HepG2 (cell line): ENCODE data around the gene EPS8L3. TPM values are rescaled to one million over a fixed set of nuclear protein-coding genes. Genes with fewer than 3 reads are reported as not detected.
A peak's percentile ranks its signal among the peaks of the same experiment; 100 is the strongest.

ENCODE experiments used
- ATAC-seq: fragments of 200-7000 bp; cut with Tn5 transposase; 3 replicates; pipeline ENCODE4 v1.9.1; 2020; ENCODE audit warnings: mild to moderate bottlenecking, moderate library complexity
- BruUV-seq: library from RNA; stranded (reverse); fragments of 400-500 nt; replicated peaks from 2 replicates; lab custom pipeline; 2021; lab: Mats Ljungman, UMichigan
- CTCF ChIA-PET: fragments of 300-600 bp; formaldehyde crosslinking; extraction: SDS; loops from one replicate; lab custom pipeline; 2021; ENCODE audit warnings: low total read pairs, inconsistent platforms, low intra/inter-chr PET ratio; lab: Yijun Ruan, JAX
- POLR2A ChIA-PET: fragments of 350-600 bp; sonication (Branson Sonifier 250); formaldehyde crosslinking; loops from one replicate; lab custom pipeline; 2020; ENCODE audit warnings: antibody characterized with exemption, inconsistent platforms; lab: Yijun Ruan, JAX
- DNase-seq: peaks from one replicate; pipeline ENCODE4 v3.0.0-alpha.2; 2015; ENCODE audit warnings: low spot score
- FAIRE-seq: peaks from 3 replicates; lab custom pipeline; 2011; peaks lifted over from hg19 to GRCh38; lab: Jason Lieb, UNC
- H2AFZ ChIP-seq: one replicate; pipeline ENCODE4 v1.6.1; 2011; ENCODE audit warnings: low read length, inconsistent platforms
- H3K27ac ChIP-seq: fragments of 300-600 bp; 3 replicates; pipeline ENCODE4 v1.8.0; 2011; ENCODE audit warnings: mixed run types, mild to moderate bottlenecking, mixed read lengths, low read length, inconsistent platforms; ENCODE audit not compliant: insufficient read depth; ENCODE audit errors: extremely low read length
- H3K27me3 ChIP-seq, 2 experiments: fragments of 200-600 bp in 1 of 2; 2 replicates in 1 of 2; 3 replicates in 1 of 2; pipeline versions ENCODE4 v1.6.0 to v1.8.0; 2011; ENCODE audit warnings: low read length in 2 of 2, mild to moderate bottlenecking in 2 of 2, moderate library complexity in 2 of 2, inconsistent platforms in 1 of 2; ENCODE audit not compliant: insufficient read depth in 2 of 2, control insufficient read depth in 1 of 2
- H3K36me3 ChIP-seq, 2 experiments: fragments of 200-600 bp in 1 of 2; replicated peaks in 1 of 2; 2 replicates in 1 of 2; 3 replicates in 1 of 2; pipeline versions ENCODE4 v1.5.1 to v1.8.0; 2011; ENCODE audit warnings: low read length in 2 of 2, inconsistent platforms in 1 of 2; ENCODE audit not compliant: insufficient read depth in 2 of 2, control insufficient read depth in 1 of 2
- H3K4me1 ChIP-seq: 2 replicates; pipeline ENCODE4 v1.5.1; 2012; ENCODE audit warnings: low read length, inconsistent platforms; ENCODE audit not compliant: insufficient read depth
- H3K4me2 ChIP-seq: 2 replicates; pipeline ENCODE4 v1.6.0; 2011; ENCODE audit warnings: low read depth, low read length, inconsistent platforms
- H3K4me3 ChIP-seq, 3 experiments: fragments of 200-600 bp in 1 of 3; sonication (generic), shearing (Covaris generic) in 1 of 3; replicated peaks in 1 of 3; 2 replicates each; pipeline ENCODE4 v1.5.1; 2011 to 2016; ENCODE audit warnings: low read length in 3 of 3, inconsistent platforms in 2 of 3, low read depth in 2 of 3, mild to moderate bottlenecking in 2 of 3, control low read depth in 1 of 3, mixed read lengths in 1 of 3; ENCODE audit not compliant: insufficient read depth in 1 of 3
- H3K79me2 ChIP-seq: one replicate; pipeline ENCODE4 v1.6.1; 2011; ENCODE audit warnings: low read length, inconsistent platforms; ENCODE audit not compliant: insufficient read depth
- H3K9ac ChIP-seq: 2 replicates; pipeline ENCODE4 v1.6.0; 2011; ENCODE audit warnings: mild to moderate bottlenecking, low read depth, low read length, inconsistent platforms; ENCODE audit not compliant: insufficient read depth
- H3K9me3 ChIP-seq: 2 replicates; pipeline ENCODE4 v1.5.1; 2012; ENCODE audit warnings: mild to moderate bottlenecking, low read length
- H4K20me1 ChIP-seq: 2 replicates; pipeline ENCODE4 v1.6.0; 2011; ENCODE audit warnings: inconsistent platforms, mild to moderate bottlenecking, low read length, moderate library complexity; ENCODE audit not compliant: insufficient read depth
- HNRNPK ChIP-seq: fragments of 200-400 bp; formaldehyde crosslinking; IDR thresholded peaks from 2 replicates; pipeline ENCODE4 v1.6.1; 2018; ENCODE audit warnings: low read length, low read depth, moderate library complexity, mild to moderate bottlenecking; ENCODE audit not compliant: poor library complexity, severe bottlenecking
- MED8 ChIP-seq: sonication (generic); formaldehyde crosslinking; IDR thresholded peaks from 2 replicates; pipeline ENCODE4 v1.8.1; 2023; ENCODE audit warnings: mild to moderate bottlenecking, missing genetic modification reagents; ENCODE audit not compliant: insufficient replicate concordance
- NR0B2 ChIP-seq: sonication (generic); formaldehyde crosslinking; IDR thresholded peaks from 2 replicates; pipeline ENCODE4 v1.4.0; 2020; ENCODE audit warnings: mild to moderate bottlenecking, missing genetic modification reagents
- PCBP1 ChIP-seq: fragments of 200-400 bp; formaldehyde crosslinking; IDR thresholded peaks from 2 replicates; pipeline ENCODE4 v1.6.1; 2017; ENCODE audit warnings: mild to moderate bottlenecking, low read depth, low read length, borderline replicate concordance
- POLR2A ChIP-seq, 2 experiments: IDR thresholded peaks; 2 replicates each; pipeline ENCODE4 v1.6.1; 2011; ENCODE audit warnings: low read depth in 2 of 2, low read length in 2 of 2, mild to moderate bottlenecking in 1 of 2, moderate library complexity in 1 of 2; ENCODE audit not compliant: insufficient read depth in 1 of 2
- TEAD3 ChIP-seq: optimal IDR thresholded peaks from 2 replicates; pipeline ENCODE3; 2016; ENCODE audit warnings: borderline replicate concordance
- ZNF549 ChIP-seq: sonication (generic); formaldehyde crosslinking; IDR thresholded peaks from 2 replicates; pipeline ENCODE4 v1.5.0; 2020; ENCODE audit warnings: missing genetic modification reagents
- ZNF75D ChIP-seq: sonication (generic); formaldehyde crosslinking; IDR thresholded peaks from 2 replicates; pipeline ENCODE4 v1.8.1; 2023; ENCODE audit warnings: missing genetic modification reagents, mild to moderate bottlenecking, borderline replicate concordance
- ZNF780A ChIP-seq: sonication (generic); formaldehyde crosslinking; IDR thresholded peaks from 2 replicates; pipeline ENCODE4 v1.8.0; 2022; ENCODE audit warnings: mild to moderate bottlenecking, missing genetic modification reagents, moderate library complexity
- WGBS: methylation state at CpG from one replicate; pipeline ENCODE4 v1.1.6; 2017; ENCODE audit warnings: low lambda C conversion rate; 5-methylcytosine and 5-hydroxymethylcytosine counted together
- in situ Hi-C: cut with HindIII; loops from 2 replicates; pipeline ENCODE4 v1.10.0; 2017; ENCODE audit warnings: low pct_unique_long_range_greater_than_20kb; ENCODE audit not compliant: extremely low pct_ligation_motif_present
- intact Hi-C: fragments of 100-400 bp; cut with micrococcal nuclease; formaldehyde crosslinking; loops from one replicate; pipeline ENCODE4 v1.10.0; 2022; ENCODE audit not compliant: unreplicated experiment
- polyA plus RNA-seq, 8 experiments: library from polyadenylated mRNA; depleted of rRNA in 3 of 8; stranded (reverse) in 7 of 8; unstranded in 1 of 8; fragments of >200 nt; fragmentation: Illumina TruSeq in 4 of 8; extraction: Trizol in 4 of 8; gene quantifications; 2 replicates each; pipeline versions ENCODE4 v1.2.1 to v1.2.3, GENCODE V29; 2011 to 2016; ENCODE audit warnings: low read depth in 4 of 8, missing spikeins in 1 of 8, mixed read lengths in 1 of 8; ENCODE audit not compliant: insufficient read depth in 1 of 8
- total RNA-seq, 5 experiments: library from RNA; depleted of rRNA; stranded (reverse); fragments of >200 nt; fragmentation: Illumina TruSeq; extraction: Trizol; gene quantifications; 2 replicates each; pipeline ENCODE4 v1.2.3, GENCODE V29; 2016; ENCODE audit warnings: low read depth in 1 of 5

The EPS8L3 gene
- total and polyA plus RNA-seq, 2 of the 13 experiments (the other 11 are each of a cell fraction or from before 2014, with no cell fraction given) = 18.2 to 106 TPM

DNA sequence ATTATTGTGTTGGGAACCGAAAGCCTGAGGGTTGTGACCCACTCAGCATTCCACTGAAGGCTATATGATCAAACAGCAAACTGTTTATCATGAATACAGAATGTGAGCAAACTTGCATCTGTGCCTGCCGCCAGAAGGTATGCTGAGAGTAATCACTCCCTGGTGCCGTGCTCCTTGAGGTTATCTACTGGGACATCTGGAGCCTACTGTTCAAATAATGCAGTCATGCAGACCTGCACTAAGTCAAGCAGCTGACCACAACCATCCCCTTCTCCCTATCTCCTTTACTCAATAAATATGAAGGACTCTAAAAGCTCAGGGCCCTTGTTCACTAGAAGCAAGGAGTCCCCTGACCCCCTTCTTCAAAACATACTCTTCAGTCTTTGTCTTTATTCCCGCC, 38.2 kb downstream of the EPS8L3 start:
- no peak for TF ChIP-seq ZNF780A (CRISPR knock-in tag)
- TF ChIP-seq MED8 (CRISPR knock-in tag) = no peak
- TF ChIP-seq NR0B2 = no peak
- peak; percentile 14 for TF ChIP-seq TEAD3 (CRISPR knock-in tag)
- TF ChIP-seq ZNF549 (CRISPR knock-in tag) = no peak
- no peak for TF ChIP-seq ZNF75D (CRISPR knock-in tag)
- H3K4me3 ChIP-seq = no peak overlapping the region
- in situ Hi-C loops = no loop called here
- 11% methylated on average over 3 of the region's 4 CpGs for WGBS
- H3K4me2 ChIP-seq = no peak overlapping the region
- DNase-seq (no peak), ATAC-seq (no peak), FAIRE-seq (no peak)
- no peaks in the 10 kb centered on the region for H3K9me3 ChIP-seq
- no peak overlapping the region for H3K9ac ChIP-seq
- H3K27me3 ChIP-seq = no peaks in the 10 kb centered on the region; a peak in 1 of 5 replicates
- H3K36me3 ChIP-seq = no peaks in the 10 kb centered on the region
- H2AFZ ChIP-seq = no peak overlapping the region
- intact Hi-C loops = no loop called here
- H3K4me1 ChIP-seq = peaks cover 26% of the 10 kb centered on the region
- ChIA-PET POLR2A (no interaction called here), CTCF (no interaction called here)
- H3K79me2 ChIP-seq = no peaks in the 10 kb centered on the region
- H3K27ac ChIP-seq = no peak overlapping the region
- no peaks in the 10 kb centered on the region for H4K20me1 ChIP-seq
- no TSS peak for BruUV-seq

GRCh38 chr1:109724933-109725332, 38.8 kb downstream of the EPS8L3 start:
- Histone ChIP-seq H3K27ac (no peak overlapping the region), H3K9me3 (no peaks in the 10 kb centered on the region), H4K20me1 (no peaks in the 10 kb centered on the region), H3K4me3 (no peak overlapping the region), H3K4me2 (no peak overlapping the region), H3K4me1 (peaks cover 25% of the 10 kb centered on the region), H3K36me3 (no peaks in the 10 kb centered on the region), H3K9ac (no peak overlapping the region), H3K27me3 (no peaks in the 10 kb centered on the region; a peak in 1 of 5 replicates), H3K79me2 (no peaks in the 10 kb centered on the region), H2AFZ (no peak overlapping the region)
- intact Hi-C loops = no loop called here
- TF ChIP-seq PCBP1 (0 out of 2 replicates have a peak, but pooled peaks have one; percentile 70), POLR2A (IDR thresholded peaks at IDR 0.05; ENCODE audit: insufficient read depth in 1 of 2, low read depth in 2 of 2, low read length in 2 of 2) (no peak), HNRNPK (peak; percentile 93)
- POLR2A ChIA-PET = no interaction called here
- CTCF ChIA-PET = no interaction called here
- no peak for ATAC-seq
- in situ Hi-C loops = no loop called here
- BruUV-seq = no TSS peak
- WGBS = 67% methylated on average over 5 of the region's 5 CpGs
- no peak for FAIRE-seq
- no peak for DNase-seq
